GM15510 (cell line): ENCODE measurements around the gene KCNE5.

Experiments
- POLR2A ChIP-seq: IDR thresholded peaks from 3 replicates; pipeline ENCODE4 v1.6.1; 2011; ENCODE audit warnings: borderline replicate concordance; ENCODE audit not compliant: insufficient read length; ENCODE audit errors: extremely low read depth

Gene KCNE5, protein sequence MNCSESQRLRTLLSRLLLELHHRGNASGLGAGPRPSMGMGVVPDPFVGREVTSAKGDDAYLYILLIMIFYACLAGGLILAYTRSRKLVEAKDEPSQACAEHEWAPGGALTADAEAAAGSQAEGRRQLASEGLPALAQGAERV

DNA sequence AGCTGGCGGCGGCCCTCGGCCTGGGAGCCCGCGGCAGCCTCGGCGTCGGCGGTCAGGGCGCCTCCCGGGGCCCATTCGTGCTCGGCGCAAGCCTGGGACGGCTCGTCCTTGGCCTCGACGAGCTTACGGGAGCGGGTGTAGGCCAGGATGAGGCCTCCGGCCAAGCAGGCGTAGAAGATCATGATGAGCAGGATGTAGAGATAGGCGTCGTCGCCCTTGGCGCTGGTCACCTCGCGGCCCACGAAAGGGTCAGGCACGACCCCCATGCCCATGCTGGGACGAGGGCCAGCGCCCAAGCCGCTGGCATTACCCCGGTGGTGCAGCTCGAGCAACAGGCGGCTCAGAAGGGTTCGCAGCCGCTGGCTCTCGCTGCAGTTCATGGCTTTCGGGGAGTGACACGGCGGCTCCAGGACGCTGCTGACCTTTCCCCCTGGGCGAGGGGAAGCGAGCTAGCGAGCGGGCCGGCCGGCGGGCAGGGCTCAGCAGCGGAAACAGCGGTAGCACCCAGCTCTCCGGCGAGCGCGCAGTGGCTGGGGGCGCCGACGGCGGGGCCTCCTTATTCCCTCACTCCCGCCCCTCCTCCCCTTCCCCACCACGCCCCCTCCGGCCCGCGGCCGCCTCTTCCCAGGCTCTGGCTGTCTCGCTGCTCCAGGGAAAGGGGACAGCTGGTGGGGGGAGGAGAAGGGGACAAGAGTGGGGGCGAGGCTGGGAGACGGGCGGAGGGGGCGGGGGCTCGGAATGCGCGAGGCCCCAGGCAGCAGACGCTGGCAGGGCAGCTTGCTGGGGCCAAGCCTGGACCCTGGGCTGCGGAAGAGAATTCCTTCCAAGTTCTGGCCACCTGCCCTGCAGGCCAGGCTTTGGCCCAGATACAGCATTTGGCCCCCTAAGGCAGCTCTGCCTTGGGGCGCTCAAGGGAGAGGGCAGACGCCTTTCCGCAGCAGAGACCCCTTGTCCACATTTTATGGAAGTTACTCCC lies at the start of gene KCNE5:
TSS of gene KCNE5 (minus strand) at position 532 of the 976 bp plus-strand sequence. CDS start at position 380, 152 bp downstream.
- no peak for TF ChIP-seq POLR2A

DNA sequence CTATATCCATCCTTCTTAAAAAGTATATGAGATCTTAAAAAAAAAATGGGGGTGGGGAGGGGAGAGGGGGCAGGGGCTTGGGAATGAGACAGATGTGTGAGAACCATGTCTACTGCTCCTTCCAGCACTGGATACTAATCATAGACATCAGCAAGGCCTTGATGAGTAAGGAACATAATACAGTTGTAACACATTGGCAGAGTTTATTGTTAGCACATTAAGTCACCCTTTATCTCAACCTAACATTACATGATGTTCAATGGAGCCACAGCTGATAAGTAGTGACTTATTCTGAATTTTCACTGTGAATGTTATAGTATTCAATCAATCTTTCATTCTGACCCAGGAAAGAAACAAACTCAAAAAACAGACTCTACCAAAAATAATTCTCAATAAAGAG lies 47.3 kb upstream of the KCNE5 start:
- TF ChIP-seq POLR2A, result no peak

DNA sequence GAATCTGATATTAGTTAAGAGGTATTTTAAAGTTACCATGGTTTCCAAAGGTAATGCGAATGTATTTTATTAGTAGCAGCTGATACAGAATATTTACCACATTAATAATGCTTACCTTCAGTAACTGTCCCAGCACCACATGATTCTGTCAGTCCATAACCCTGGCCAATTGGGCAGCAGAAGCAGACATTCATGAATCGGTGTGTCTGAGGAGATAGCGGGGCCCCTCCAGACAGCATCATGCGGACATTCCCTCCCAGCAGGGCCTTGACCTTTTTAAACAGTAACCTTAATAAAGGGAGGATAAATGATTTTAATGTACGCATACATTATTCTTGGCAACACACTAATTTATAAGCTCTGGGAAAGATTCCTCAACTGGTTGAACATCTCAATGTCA lies 43.0 kb upstream of the KCNE5 start:
- no peak for TF ChIP-seq POLR2A

DNA sequence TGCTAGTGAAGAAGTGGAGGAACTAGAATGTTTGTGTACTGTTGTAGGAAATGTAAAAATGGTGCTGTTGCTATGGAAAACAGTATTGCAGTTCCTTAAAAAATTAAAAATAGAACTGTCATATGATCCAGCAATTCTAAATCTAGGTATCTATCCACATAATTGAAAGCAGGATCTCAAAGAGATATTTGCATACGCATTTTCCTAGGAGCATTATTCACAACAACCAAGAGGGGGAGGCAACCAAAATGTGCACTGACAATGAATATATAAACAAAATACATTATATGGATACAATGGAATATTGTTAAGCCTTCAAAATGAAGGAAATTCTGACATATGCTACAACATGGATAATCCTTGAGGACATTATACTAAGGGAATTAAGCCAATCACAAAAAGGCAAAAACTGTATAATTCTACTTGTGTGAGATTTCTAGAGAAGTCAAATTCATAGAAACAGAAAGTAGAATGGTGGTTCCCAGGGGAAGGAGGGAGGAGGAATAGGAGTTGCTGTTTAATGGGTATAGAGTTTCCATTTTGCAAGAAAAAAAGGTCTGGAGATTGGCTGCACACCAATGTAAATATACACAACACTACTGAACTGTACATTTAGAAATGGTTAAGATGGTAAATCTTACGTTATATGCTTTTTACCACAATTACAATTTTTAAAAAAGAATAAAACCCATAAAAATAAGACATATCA lies 35.6 kb upstream of the KCNE5 start:
- TF ChIP-seq POLR2A, result no peak

DNA sequence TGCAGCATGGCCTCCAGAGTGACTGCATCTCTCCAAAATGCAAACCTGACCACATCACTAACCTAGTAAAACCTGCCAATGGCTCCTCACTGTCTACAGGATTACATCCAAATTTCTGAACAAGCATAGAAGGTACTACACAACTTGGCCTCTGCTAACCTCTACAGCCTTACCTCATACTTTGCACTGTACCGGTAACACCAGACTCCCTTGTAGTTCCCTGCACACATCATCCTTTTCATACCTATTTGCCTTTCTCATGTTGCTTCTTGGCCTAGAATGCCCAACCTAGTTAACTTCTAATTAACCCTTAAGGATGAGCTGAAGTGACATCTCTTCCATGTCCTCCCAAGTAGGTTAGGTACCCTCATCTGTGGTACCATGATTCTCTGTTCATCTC lies 33.4 kb upstream of the KCNE5 start:
- TF ChIP-seq POLR2A, result no peak

DNA sequence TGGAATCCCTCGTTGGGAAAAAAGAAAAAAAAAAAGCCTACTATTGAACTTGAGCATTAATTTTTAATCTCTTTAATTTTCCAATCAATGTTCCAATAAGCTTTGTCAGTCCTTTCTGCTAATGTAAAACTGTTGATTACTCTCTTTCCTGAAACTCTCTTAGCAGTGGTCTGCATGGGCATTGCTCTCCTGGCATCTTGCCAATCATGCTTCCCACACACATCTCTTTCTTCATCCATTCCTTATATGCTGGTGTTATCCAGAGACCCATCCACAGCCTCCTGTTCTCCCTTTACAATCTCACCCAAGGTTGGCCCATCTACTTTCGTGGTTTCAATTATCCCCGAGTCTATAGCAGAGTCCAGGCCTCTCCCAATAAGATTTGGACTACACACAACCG lies 31.8 kb upstream of the KCNE5 start:
- TF ChIP-seq POLR2A, result no peak

DNA sequence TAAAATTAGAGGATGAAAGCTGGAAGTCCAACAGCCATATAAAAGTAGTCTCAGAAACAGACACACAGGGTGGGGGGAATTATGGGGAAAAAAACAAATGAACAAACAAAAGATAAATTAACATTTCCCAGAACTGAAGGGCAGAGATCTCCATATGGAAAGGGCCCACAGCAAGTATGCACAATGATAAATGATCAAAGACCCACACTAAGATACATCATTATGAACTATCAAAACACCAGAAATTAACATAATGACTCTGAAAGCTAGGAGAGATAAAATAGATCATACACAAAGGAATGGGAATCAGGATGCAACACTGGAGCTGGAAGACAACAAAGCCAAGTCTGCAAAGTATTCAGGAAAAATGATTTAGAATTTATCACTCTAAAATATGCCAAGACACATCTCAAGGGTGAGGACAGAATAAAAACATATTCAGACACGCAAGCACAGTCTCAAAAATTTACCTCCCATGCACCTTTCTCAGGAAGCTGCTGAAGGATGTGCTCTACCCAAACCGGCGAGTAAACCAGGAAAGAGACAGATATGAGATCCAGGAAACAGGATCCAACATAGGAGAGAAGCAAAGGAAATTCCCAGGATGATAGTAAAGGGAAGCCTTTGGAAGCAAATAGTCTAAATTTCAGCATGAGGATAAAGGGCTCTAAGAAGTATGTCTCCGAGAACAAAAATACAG lies 30.7 kb upstream of the KCNE5 start:
- TF ChIP-seq POLR2A, result no peak

DNA sequence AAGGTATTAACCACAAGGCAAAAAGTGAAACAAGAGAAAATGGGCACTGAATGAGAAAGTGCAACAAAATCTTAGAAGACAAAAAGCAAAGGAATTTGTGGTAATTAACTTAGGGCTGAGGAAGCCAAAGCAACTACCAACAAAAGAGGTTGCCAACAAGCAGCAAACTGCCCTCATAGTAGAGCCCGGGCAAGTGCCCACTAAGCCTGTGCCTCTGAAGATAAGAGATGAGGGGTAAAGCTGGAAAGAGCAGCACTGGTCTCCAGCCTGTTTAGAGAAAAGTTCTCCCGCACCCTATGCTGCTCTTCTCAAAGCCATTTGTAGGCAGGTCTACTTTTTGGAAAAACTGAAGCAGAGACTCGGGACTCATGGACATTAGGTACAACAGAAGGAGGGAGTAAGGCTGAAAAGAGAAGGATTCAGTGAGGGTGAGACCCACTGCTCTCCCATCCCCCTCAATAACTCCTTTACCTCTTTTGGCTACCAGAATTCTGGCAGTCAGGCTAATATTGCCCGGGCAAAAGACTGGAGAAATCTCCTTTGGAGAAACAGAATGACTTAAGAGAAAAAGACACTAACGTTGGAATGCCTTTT lies 29.6 kb upstream of the KCNE5 start:
- TF ChIP-seq POLR2A, result no peak

DNA sequence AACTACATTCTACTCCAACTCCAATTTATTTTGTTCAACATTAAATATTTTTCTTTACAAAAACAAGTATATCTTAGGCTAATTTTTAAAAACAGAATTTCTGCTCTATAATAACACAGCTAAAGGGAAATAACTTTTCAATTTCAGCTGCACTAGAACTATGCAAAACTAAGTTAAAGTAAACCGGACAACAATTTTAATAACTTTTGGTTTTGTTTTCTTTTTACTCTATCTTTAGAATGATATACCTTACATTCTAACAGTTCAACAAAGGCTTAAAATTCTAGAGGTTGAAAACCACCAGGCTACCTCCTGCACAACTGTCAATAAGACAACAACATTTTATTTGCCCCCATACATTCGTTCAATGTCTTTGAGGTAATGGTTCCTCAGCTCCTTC lies 18.7 kb upstream of the KCNE5 start:
- no peak for TF ChIP-seq POLR2A

DNA sequence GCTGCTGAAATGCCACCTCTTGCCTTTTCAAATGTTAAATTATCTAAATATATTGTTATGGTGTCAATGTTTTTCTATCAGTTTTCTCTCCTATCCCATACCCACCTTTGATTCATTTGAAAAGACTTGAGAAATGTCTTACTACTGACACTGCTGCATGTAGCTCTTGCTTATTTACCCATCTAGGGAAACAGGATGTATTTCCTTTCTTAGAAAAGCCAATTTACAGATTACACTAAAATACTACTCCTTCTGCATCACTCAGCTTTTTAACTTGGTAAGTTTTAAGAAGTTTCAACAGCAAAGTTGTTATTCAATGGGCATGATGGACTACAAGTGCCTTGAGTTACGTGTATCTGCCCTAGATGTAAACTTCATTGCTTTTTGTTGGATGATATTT lies 13.2 kb upstream of the KCNE5 start:
- no peak for TF ChIP-seq POLR2A

DNA sequence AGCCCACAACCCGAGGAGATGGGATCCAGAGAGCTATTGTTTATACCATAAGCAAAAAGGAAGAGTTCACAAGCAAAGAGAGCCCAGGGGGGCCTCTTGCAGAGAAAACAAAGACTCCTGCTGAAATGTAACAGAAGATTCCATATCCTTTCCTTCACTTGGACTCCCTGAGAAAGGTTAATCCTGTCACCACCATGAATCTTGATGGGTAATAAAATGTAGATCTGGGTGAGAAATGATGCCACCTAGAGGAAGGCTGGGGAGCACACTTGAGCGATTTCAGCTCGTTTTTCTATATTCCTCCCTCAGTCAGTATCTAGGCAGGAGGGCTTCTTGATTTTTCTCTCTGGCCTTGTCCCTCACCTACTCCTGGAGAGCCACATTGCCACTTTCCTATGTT lies 10.2 kb upstream of the KCNE5 start:
- TF ChIP-seq POLR2A, result no peak

DNA sequence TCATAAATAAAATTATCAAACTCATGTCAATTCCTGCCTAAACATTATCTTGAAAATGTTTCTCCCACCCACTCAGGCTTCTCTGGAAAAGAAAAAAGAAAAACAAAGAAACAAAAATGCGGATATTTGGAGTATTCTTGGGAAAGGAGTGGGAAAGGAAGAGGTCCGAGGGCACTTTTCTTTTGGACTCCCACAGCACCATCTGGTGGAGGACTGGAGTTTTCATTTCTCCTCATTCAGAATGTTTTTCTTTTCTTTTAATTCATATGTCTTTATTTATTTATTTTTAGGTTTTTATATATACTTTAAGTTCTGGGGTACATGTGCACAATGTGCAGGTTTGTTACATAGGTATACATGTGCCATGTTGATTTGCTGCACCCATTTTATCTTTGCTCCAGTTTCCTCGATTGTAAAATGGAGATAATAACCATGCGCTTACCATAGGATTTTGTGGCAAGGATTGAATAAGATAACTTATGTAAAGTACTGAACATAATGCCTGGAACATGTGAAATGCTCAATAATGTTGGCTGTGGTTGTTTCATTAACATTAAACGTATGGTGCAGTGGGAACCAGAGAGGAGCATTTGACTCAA lies 8.0 kb upstream of the KCNE5 start:
- TF ChIP-seq POLR2A, result no peak

DNA sequence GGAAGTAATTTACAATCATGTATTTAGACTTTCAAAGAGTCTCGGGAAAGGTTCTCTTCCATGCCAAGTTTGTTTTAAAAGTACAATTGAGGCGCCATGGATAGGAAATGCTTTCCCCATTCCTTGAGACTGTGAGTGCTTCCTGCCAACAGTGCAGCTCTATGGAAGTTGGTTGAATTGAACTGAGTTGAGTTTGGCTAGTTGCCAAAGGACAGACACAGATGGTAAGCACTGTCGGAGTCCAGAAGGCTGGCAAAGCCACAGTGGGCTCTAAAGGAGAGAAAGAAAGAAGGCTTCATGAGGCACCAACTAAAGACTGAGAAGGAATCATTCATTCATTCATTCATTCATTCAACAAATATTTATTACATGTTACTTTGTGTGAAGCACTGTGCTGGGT lies 4.3 kb upstream of the KCNE5 start:
- no peak for TF ChIP-seq POLR2A

DNA sequence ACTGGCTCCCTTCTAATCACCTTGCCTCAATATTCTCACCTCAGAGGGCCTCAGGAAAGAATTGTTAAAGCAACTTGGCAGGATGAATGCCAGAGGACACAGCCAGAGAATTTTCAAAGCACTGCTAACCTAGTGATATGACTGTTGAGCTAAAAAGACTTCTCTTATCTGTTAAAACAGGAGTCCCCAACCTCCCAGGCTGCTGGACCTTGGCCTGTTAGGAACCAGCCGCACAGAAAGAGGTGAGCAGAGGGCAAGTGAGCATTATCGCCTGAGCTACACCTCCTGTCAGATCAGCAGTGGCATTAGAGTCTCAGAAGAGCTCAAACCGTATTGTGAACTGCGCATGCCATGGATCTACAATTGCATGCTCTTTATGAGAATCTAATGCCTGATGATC lies 1.7 kb upstream of the KCNE5 start:
- TF ChIP-seq POLR2A, result no peak
